ENCODE results near the gene MAGEA9B. TPM values are rescaled to one million over a fixed set of nuclear protein-coding genes. Genes with fewer than 3 reads are reported as not detected.
"Not testable (repeated sequence)": the region's sequence is repeated elsewhere in the genome, so short reads cannot be mapped to it uniquely, and the experiment has no call there.

MAGEA9B gene
- total and polyA plus RNA-seq, 2 experiments from 2014 or later = 0.33 TPM; not detected in 1

GRCh38 chrX:149551245-149551938 lies 35.9 kb downstream of the MAGEA9B start:
- H3K9me3 ChIP-seq (ENCODE audit: low read depth); H3K9me2 ChIP-seq (replicated peaks; ENCODE audit: insufficient read depth); H3K4me3 ChIP-seq; H4K20me1 ChIP-seq (ENCODE audit: insufficient read depth, poor library complexity, severe bottlenecking); H3K36me3 ChIP-seq (replicated peaks; ENCODE audit: insufficient read depth, low read depth); H3K27me3 ChIP-seq; H2AFZ ChIP-seq; H3K79me2 ChIP-seq; H3K27ac ChIP-seq; DNase-seq (ENCODE audit: low spot score); H3K4me1 ChIP-seq (ENCODE audit: insufficient read depth); H3K4me2 ChIP-seq: not testable (repeated sequence)
- no CpG with 5 or more reads among the region's 4 CpGs for WGBS (ENCODE audit: low lambda C conversion rate, missing lambda C conversion rate)

- not testable (repeated sequence) for H3K9me2 ChIP-seq (replicated peaks; ENCODE audit: insufficient read depth); H3K4me1 ChIP-seq (ENCODE audit: insufficient read depth); DNase-seq (ENCODE audit: low spot score); H2AFZ ChIP-seq; H3K4me3 ChIP-seq; H3K79me2 ChIP-seq; H3K9me3 ChIP-seq (ENCODE audit: low read depth); H3K27me3 ChIP-seq; H4K20me1 ChIP-seq (ENCODE audit: insufficient read depth, poor library complexity, severe bottlenecking); H3K36me3 ChIP-seq (replicated peaks; ENCODE audit: insufficient read depth, low read depth); H3K27ac ChIP-seq; H3K4me2 ChIP-seq
- 82% methylated on average over 1 of the region's 1 CpG for WGBS (ENCODE audit: low lambda C conversion rate, missing lambda C conversion rate)
These were observed 36.8 kb downstream of the MAGEA9B start for GRCh38 chrX:149550454-149550853.

- 86% methylated on average over 1 of the region's 6 CpGs for WGBS (ENCODE audit: low lambda C conversion rate, missing lambda C conversion rate)
- H4K20me1 ChIP-seq (ENCODE audit: insufficient read depth, poor library complexity, severe bottlenecking); H3K4me2 ChIP-seq; H3K79me2 ChIP-seq; DNase-seq (ENCODE audit: low spot score); H3K36me3 ChIP-seq (replicated peaks; ENCODE audit: insufficient read depth, low read depth); H3K27me3 ChIP-seq; H3K9me3 ChIP-seq (ENCODE audit: low read depth); H3K9me2 ChIP-seq (replicated peaks; ENCODE audit: insufficient read depth); H3K4me3 ChIP-seq; H3K27ac ChIP-seq; H2AFZ ChIP-seq; H3K4me1 ChIP-seq (ENCODE audit: insufficient read depth): not testable (repeated sequence)
These were observed 37.6 kb downstream of the MAGEA9B start, which contains the start of gene HSFX3 for GRCh38 chrX:149549701-149550100. HSFX3 (minus strand) TSS chrX:149549924; CDS start chrX:149549852, 72 bp downstream.

- 40% methylated on average over 1 of the region's 3 CpGs for WGBS (ENCODE audit: low lambda C conversion rate, missing lambda C conversion rate)
- H4K20me1 ChIP-seq (ENCODE audit: insufficient read depth, poor library complexity, severe bottlenecking); H3K79me2 ChIP-seq; DNase-seq (ENCODE audit: low spot score); H3K9me2 ChIP-seq (replicated peaks; ENCODE audit: insufficient read depth); H3K27ac ChIP-seq; H3K36me3 ChIP-seq (replicated peaks; ENCODE audit: insufficient read depth, low read depth); H2AFZ ChIP-seq; H3K9me3 ChIP-seq (ENCODE audit: low read depth); H3K4me1 ChIP-seq (ENCODE audit: insufficient read depth); H3K4me2 ChIP-seq; H3K4me3 ChIP-seq; H3K27me3 ChIP-seq: not testable (repeated sequence)
These were observed 39.5 kb downstream of the MAGEA9B start for GRCh38 chrX:149547782-149548181.

- H3K4me1 ChIP-seq (ENCODE audit: insufficient read depth); H3K9me3 ChIP-seq (ENCODE audit: low read depth); H3K79me2 ChIP-seq; H3K4me2 ChIP-seq; H3K9me2 ChIP-seq (replicated peaks; ENCODE audit: insufficient read depth); H3K27ac ChIP-seq; H3K27me3 ChIP-seq; H3K36me3 ChIP-seq (replicated peaks; ENCODE audit: insufficient read depth, low read depth); H3K4me3 ChIP-seq; H2AFZ ChIP-seq; H4K20me1 ChIP-seq (ENCODE audit: insufficient read depth, poor library complexity, severe bottlenecking); DNase-seq (ENCODE audit: low spot score): not testable (repeated sequence)
- WGBS (ENCODE audit: low lambda C conversion rate, missing lambda C conversion rate) = 78% methylated on average over 1 of the region's 1 CpG
These were observed 40.3 kb downstream of the MAGEA9B start for GRCh38 chrX:149546962-149547361.

GRCh38 chrX:149545545-149546543 lies 41.4 kb downstream of the MAGEA9B start:
- H3K27me3 ChIP-seq; H3K9me2 ChIP-seq (replicated peaks; ENCODE audit: insufficient read depth); H3K4me1 ChIP-seq (ENCODE audit: insufficient read depth); H4K20me1 ChIP-seq (ENCODE audit: insufficient read depth, poor library complexity, severe bottlenecking); H3K4me3 ChIP-seq; H3K27ac ChIP-seq; H3K79me2 ChIP-seq; H3K4me2 ChIP-seq; DNase-seq (ENCODE audit: low spot score); H3K9me3 ChIP-seq (ENCODE audit: low read depth); H2AFZ ChIP-seq; H3K36me3 ChIP-seq (replicated peaks; ENCODE audit: insufficient read depth, low read depth): not testable (repeated sequence)
- 82% methylated on average over 21 of the region's 29 CpGs for WGBS (ENCODE audit: low lambda C conversion rate, missing lambda C conversion rate)

All from hepatocyte (in vitro differentiated cells).